Activated CD8-positive, alpha-beta T cell treated with anti-CD3 and anti-CD28 coated beads, Interleukin-2, amount 10 ng/mL, durations not matched to agents 7 days and 5 days (primary cell): ENCODE measurements around the gene ZFHX2. TPM values are rescaled to one million over a fixed set of nuclear protein-coding genes. Genes with fewer than 3 reads are reported as not detected.

Experiments
- ATAC-seq: fragments of 150-1000 bp; cut with Tn5 transposase; one replicate; pipeline ENCODE4 v1.10.0; 2021; ENCODE audit warnings: moderate library complexity
- CTCF ChIA-PET: fragments of 350-600 bp; sonication (Branson Sonifier 250); formaldehyde crosslinking; loops from one replicate; lab custom pipeline; 2021; ENCODE audit warnings: antibody characterized with exemption; lab: Charles Lee
- POLR2A ChIA-PET: fragments of 350-600 bp; sonication (Branson Sonifier 250); formaldehyde crosslinking; loops from one replicate; lab custom pipeline; 2021; ENCODE audit warnings: antibody characterized with exemption; lab: Charles Lee
- DNase-seq: peaks from one replicate; pipeline ENCODE4 v3.0.0-alpha.2; 2020
- H3K27ac Mint-ChIP-seq: one replicate; pipeline ENCODE4 v1.8.0; 2021; ENCODE audit warnings: mild to moderate bottlenecking, mixed read lengths
- H3K27me3 Mint-ChIP-seq: one replicate; pipeline ENCODE4 v1.8.0; 2021; ENCODE audit warnings: low read depth, mixed read lengths
- H3K36me3 Mint-ChIP-seq: one replicate; pipeline ENCODE4 v1.8.0; 2021; ENCODE audit warnings: low read depth, mixed read lengths
- H3K4me1 Mint-ChIP-seq: one replicate; pipeline ENCODE4 v1.8.0; 2021; ENCODE audit warnings: low read depth, mixed read lengths
- H3K4me3 Mint-ChIP-seq: one replicate; pipeline ENCODE4 v1.8.0; 2021; ENCODE audit warnings: mild to moderate bottlenecking, mixed read lengths
- H3K9me3 Mint-ChIP-seq: one replicate; pipeline ENCODE4 v1.8.0; 2022; ENCODE audit warnings: mixed read lengths; ENCODE audit not compliant: insufficient read depth
- total RNA-seq, 2 experiments: library from RNA; stranded (reverse); gene quantifications; one replicate each; pipeline ENCODE4 v1.2.3, GENCODE V29; 2021

Gene ZFHX2
- total RNA-seq, 2 experiments from 2014 or later = 0.90 to 1.5 TPM

GRCh38 chr14:23557946-23558345 lies 6.4 kb upstream of the ZFHX2 start:
- ATAC-seq = no peak
- ChIA-PET POLR2A (interaction anchor here (2.4 to 2.9 kb wide), 2 partner anchors 9 to 79 kb away, joined by 9 to 13 read pairs; partner anchors contain the start of gene AP1G2), CTCF (interaction anchor here (0.6 to 10.5 kb wide), 10 partner anchors 8 to 257 kb away, joined by 3 to 266 read pairs (median 11); partner anchors contain the start of genes AP1G2 and PABPN1)
- Mint-ChIP-seq H3K36me3 (peaks cover 42% of the 10 kb centered on the region), H3K4me1 (peaks cover 36% of the 10 kb centered on the region), H3K27ac (peak overlapping the region; percentile 75), H3K9me3 (no peaks in the 10 kb centered on the region), H3K27me3 (no peaks in the 10 kb centered on the region), H3K4me3 (peak overlapping the region; percentile 56)
- no peak for DNase-seq

DNA sequence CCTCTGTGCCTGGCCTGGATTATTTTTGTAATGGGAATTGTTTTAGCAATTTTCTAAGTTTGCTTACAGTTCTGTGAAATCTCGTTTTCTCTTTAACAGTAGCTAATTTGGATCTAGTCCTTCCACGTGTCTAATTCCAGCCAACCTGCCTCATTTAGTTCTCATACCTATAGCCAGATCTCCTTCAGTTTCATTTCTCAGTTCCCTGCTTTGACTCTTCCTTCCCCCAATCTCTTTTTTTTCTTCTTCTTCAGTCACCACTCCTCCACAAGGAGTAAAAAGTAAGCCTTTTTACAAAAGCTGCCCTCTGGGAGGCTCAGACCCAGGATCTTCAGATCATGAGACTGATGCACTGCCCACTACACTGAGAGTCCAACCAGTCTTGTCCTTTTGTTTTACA lies 6.0 kb upstream of the ZFHX2 start:
- ChIA-PET CTCF (interaction anchor here (0.6 to 10.5 kb wide), 5 partner anchors 15 to 257 kb away, joined by 3 to 266 read pairs (median 4); partner anchors contain the start of gene PABPN1), POLR2A (interaction anchor here (2.9 kb wide), 1 partner anchor 10 kb away, joined by 13 read pairs; the partner anchor contains the start of gene AP1G2)
- peak overlapping the region; percentile 75 for H3K27ac Mint-ChIP-seq
- H3K4me1 Mint-ChIP-seq = peaks cover 34% of the 10 kb centered on the region
- peaks cover 39% of the 10 kb centered on the region for H3K36me3 Mint-ChIP-seq
- DNase-seq (no peak), ATAC-seq (no peak)
- H3K9me3 Mint-ChIP-seq = no peaks in the 10 kb centered on the region
- H3K4me3 Mint-ChIP-seq = peak overlapping the region; percentile 56
- no peaks in the 10 kb centered on the region for H3K27me3 Mint-ChIP-seq

DNA sequence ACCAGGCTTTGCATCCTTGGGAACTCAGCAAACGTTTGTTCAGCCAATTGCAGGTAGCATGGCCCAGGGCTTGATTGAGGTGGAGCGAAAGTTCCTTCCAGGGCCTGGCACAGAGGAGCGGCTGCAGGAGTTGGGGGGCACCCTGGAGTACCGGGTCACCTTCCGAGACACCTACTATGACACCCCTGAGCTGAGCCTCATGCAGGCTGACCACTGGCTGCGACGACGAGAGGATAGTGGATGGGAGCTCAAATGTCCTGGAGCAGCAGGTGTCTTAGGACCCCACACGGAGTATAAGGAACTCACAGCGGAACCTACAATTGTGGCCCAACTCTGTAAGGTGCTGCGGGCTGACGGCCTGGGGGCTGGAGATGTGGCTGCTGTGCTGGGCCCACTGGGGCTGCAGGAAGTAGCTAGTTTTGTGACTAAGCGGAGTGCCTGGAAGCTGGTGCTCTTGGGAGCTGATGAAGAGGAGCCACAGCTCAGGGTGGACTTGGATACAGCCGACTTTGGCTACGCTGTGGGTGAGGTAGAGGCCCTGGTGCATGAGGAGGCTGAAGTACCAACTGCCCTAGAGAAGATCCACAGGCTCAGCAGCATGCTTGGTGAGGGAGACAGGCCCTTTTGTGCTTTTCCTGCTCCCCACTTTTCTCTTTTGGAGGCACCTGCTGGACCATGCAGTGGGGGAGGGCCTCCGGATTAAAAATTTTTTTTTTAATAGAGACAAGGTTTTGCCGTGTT lies 5.3 kb upstream of the ZFHX2 start:
- ChIA-PET POLR2A (interaction anchor here (0.5 to 2.9 kb wide), 3 partner anchors 10 to 235 kb away, joined by 3 to 13 read pairs (median 8); partner anchors contain the start of genes AP1G2 and PABPN1), CTCF (interaction anchor here (0.7 to 10.5 kb wide), 4 partner anchors 18 to 230 kb away, joined by 3 to 266 read pairs (median 4); no protein-coding TSS in a partner anchor)
- Mint-ChIP-seq H3K27me3 (no peaks in the 10 kb centered on the region), H3K9me3 (no peaks in the 10 kb centered on the region), H3K4me3 (peak overlapping the region; percentile 95), H3K36me3 (peaks cover 33% of the 10 kb centered on the region), H3K4me1 (peaks cover 35% of the 10 kb centered on the region), H3K27ac (peak overlapping the region; percentile 97)
- no peak for ATAC-seq
- no peak for DNase-seq

DNA sequence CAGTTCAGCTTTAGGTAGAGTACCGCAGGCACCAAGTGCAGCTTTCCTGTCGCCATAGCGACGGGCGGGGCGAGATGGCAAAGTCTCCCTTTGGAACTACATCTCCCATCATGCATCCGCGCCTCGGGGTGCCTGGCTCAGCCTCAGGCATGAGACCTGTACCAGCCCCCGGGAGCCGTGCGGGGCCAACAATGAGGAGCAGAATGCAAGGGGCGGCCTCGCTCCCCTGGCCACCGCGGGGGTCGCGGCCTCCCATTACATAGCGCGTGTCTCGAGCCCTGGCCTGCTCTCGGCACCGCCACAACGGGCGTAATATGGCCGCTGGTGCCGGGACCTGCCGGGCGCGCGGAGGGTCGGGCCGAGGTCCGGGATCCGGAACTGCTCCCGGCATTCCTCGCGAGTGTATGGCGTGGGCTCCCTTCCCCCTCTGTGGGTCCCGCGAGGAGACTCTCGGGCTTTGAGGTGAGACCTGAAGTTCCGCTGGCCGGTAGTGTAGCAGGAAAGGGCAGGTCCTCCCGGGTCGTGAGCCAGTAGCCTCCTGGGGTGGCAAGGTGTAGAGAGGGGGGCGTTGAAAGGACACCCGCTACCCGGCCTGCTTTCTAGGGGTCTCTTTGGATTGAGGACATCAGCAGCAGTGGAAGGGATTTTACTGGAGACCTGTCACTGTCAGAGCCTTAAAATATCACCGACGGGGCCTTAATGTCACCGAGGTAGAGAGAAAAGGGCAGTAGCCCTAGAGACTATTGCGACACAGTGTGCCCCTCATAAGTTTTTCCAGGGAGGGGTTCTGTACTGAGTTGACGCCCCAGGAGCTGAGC lies 4.5 kb upstream of the ZFHX2 start, which contains the start of gene THTPA:
TSS of gene THTPA (plus strand) at position 390 of the 818 bp plus-strand sequence. CDS start 487 bp downstream, outside the sequence.
- Mint-ChIP-seq H3K27me3 (no peaks in the 10 kb centered on the region), H3K9me3 (no peaks in the 10 kb centered on the region), H3K4me3 (peak within 1 kb of the TSS; percentile 95), H3K36me3 (peaks cover 26% of the 10 kb centered on the region), H3K4me1 (peaks cover 35% of the 10 kb centered on the region), H3K27ac (peak within 1 kb of the TSS; percentile 97)
- DNase-seq (peak; percentile 96), ATAC-seq (peak; percentile 86)
- ChIA-PET CTCF (interaction anchor here (0.7 to 10.5 kb wide), 5 partner anchors 16 to 229 kb away, joined by 3 to 266 read pairs (median 4); no protein-coding TSS in a partner anchor), POLR2A (interaction anchor here (0.5 to 2.9 kb wide), 7 partner anchors 11 to 1568 kb away, joined by 3 to 13 read pairs (median 3); partner anchors contain the start of genes AP1G2 and PABPN1)

GRCh38 chr14:23555533-23555881 lies 3.9 kb upstream of the ZFHX2 start:
- ChIA-PET POLR2A (interaction anchor here (0.6 to 2.0 kb wide), 4 partner anchors 12 to 1567 kb away, joined by 3 to 12 read pairs (median 6); partner anchors contain the start of genes AP1G2 and PABPN1), CTCF (interaction anchor here (1.2 to 10.5 kb wide), 3 partner anchors 15 to 75 kb away, joined by 4 to 266 read pairs (median 5); no protein-coding TSS in a partner anchor)
- H3K27ac Mint-ChIP-seq = peak overlapping the region; percentile 97
- no peak for DNase-seq
- peaks cover 22% of the 10 kb centered on the region for H3K36me3 Mint-ChIP-seq
- no peaks in the 10 kb centered on the region for H3K9me3 Mint-ChIP-seq
- peak overlapping the region; percentile 95 for H3K4me3 Mint-ChIP-seq
- H3K4me1 Mint-ChIP-seq = peaks cover 32% of the 10 kb centered on the region
- ATAC-seq = no peak
- H3K27me3 Mint-ChIP-seq = no peaks in the 10 kb centered on the region

GRCh38 chr14:23550812-23551265 lies 726 bp downstream of the ZFHX2 start:
- Mint-ChIP-seq H3K27ac (no peak overlapping the region), H3K27me3 (no peaks in the 10 kb centered on the region), H3K4me3 (no peak overlapping the region), H3K9me3 (no peaks in the 10 kb centered on the region), H3K36me3 (no peaks in the 10 kb centered on the region), H3K4me1 (peaks cover 13% of the 10 kb centered on the region)
- ChIA-PET POLR2A (interaction anchor here (1.4 kb wide), 1 partner anchor 530 kb away, joined by 4 read pairs; no protein-coding TSS in a partner anchor), CTCF (interaction anchor here (0.9 kb wide), 1 partner anchor 245 kb away, joined by 3 read pairs; no protein-coding TSS in a partner anchor)
- no peak for ATAC-seq
- no peak for DNase-seq

- no peaks in the 10 kb centered on the region for H3K9me3 Mint-ChIP-seq
- H3K4me3 Mint-ChIP-seq = no peak overlapping the region
- no peaks in the 10 kb centered on the region for H3K27me3 Mint-ChIP-seq
- no peaks in the 10 kb centered on the region for H3K36me3 Mint-ChIP-seq
- ChIA-PET POLR2A (interaction anchor here (1.1 to 1.4 kb wide), 2 partner anchors 15 to 531 kb away, joined by 3 to 4 read pairs; no protein-coding TSS in a partner anchor), CTCF (interaction anchor here (1.2 to 2.2 kb wide), 3 partner anchors 9 to 11 kb away, joined by 3 to 15 read pairs (median 11); no protein-coding TSS in a partner anchor)
- DNase-seq (no peak), ATAC-seq (no peak)
- peaks cover 9% of the 10 kb centered on the region for H3K4me1 Mint-ChIP-seq
- no peak overlapping the region for H3K27ac Mint-ChIP-seq
Observed at GRCh38 chr14:23550131-23550811, 1.3 kb downstream of the ZFHX2 start.

- Mint-ChIP-seq H3K4me1 (peaks cover 3% of the 10 kb centered on the region), H3K27me3 (no peaks in the 10 kb centered on the region), H3K27ac (no peak overlapping the region), H3K9me3 (no peaks in the 10 kb centered on the region), H3K36me3 (no peaks in the 10 kb centered on the region), H3K4me3 (no peak overlapping the region)
- ChIA-PET CTCF (interaction anchor here (0.8 to 2.2 kb wide), 6 partner anchors 8 to 70 kb away, joined by 3 to 15 read pairs (median 8); no protein-coding TSS in a partner anchor), POLR2A (interaction anchor here (0.6 to 1.1 kb wide), 2 partner anchors 16 to 161 kb away, joined by 3 read pairs; no protein-coding TSS in a partner anchor)
- DNase-seq (no peak), ATAC-seq (no peak)
Observed at GRCh38 chr14:23548351-23549318, 2.9 kb downstream of the ZFHX2 start.

DNA sequence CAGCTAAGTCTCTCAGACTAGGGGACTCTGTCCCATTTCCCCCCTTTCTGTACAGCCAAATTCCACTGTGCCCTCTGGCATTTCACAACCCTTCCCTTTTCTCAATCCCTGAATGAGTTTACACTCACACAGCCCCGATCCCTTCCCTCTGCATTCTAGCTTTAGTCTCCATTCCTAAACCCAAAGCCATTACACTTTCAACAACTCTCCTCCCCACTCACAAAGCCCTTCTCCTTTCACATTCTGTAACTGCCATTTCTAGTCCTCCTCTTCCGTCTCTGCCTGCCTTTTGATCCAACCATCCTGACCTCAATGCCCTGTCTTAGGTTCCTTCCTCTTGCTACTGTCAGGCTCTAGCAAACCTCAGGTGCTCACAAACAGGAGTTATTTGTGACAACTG lies 3.6 kb downstream of the ZFHX2 start:
- DNase-seq (no peak), ATAC-seq (no peak)
- H3K27ac Mint-ChIP-seq = no peak overlapping the region
- H3K4me3 Mint-ChIP-seq = no peak overlapping the region
- POLR2A ChIA-PET = interaction anchor here (0.6 kb wide), 1 partner anchor 160 kb away, joined by 3 read pairs; no protein-coding TSS in a partner anchor
- H3K27me3 Mint-ChIP-seq = no peaks in the 10 kb centered on the region
- H3K36me3 Mint-ChIP-seq = no peaks in the 10 kb centered on the region
- H3K9me3 Mint-ChIP-seq = no peaks in the 10 kb centered on the region
- H3K4me1 Mint-ChIP-seq = peaks cover 3% of the 10 kb centered on the region
- CTCF ChIA-PET = interaction anchor here (0.6 to 2.2 kb wide), 4 partner anchors 7 to 280 kb away, joined by 3 to 11 read pairs (median 6); no protein-coding TSS in a partner anchor
